Esophagus squamous epithelium (tissue), 5 donors: Measurements from ENCODE around the gene GLB1L. TPM values are rescaled to one million over a fixed set of nuclear protein-coding genes. Genes with fewer than 3 reads are reported as not detected.

Experiments used
- DNase-seq: peaks from one replicate; lab custom pipeline; 2025; lab: John Stamatoyannopoulos, UW
- H3K27ac ChIP-seq, 4 donors: fragments of 200-600 bp; sonication (generic); one replicate each; pipeline ENCODE4 v1.5.1; 2016 to 2019; ENCODE audit warnings: mild to moderate bottlenecking in 1 of 4
- H3K27me3 ChIP-seq, 4 donors: fragments of 200-600 bp; sonication (generic); 1 replicate in 3 of 4; 2 replicates in 1 of 4; pipeline versions ENCODE4 v1.5.1 to v1.6.0; 2017 to 2021; ENCODE audit warnings: antibody characterized with exemption in 1 of 4
- H3K36me3 ChIP-seq, 3 donors: fragments of 200-600 bp; sonication (generic); one replicate each; pipeline ENCODE4 v1.5.1; 2016 to 2019
- H3K4me1 ChIP-seq, 3 donors: fragments of 200-600 bp; sonication (generic); one replicate each; pipeline ENCODE4 v1.5.1; 2017 to 2019
- H3K4me3 ChIP-seq, 4 donors: fragments of 200-600 bp; sonication (generic); 1 replicate in 3 of 4; 2 replicates in 1 of 4; pipeline ENCODE4 v1.5.1; 2016 to 2019; ENCODE audit warnings: mild to moderate bottlenecking in 2 of 4, moderate library complexity in 1 of 4
- H3K9me3 ChIP-seq, 3 donors: fragments of 200-600 bp; sonication (generic); one replicate each; pipeline ENCODE4 v1.5.1; 2016 to 2019
- POLR2A ChIP-seq, 4 donors: fragments of 450-650 bp; IDR thresholded peaks; one replicate each; pipeline ENCODE4 v1.6.1; 2017; ENCODE audit warnings: antibody characterized with exemption in 4 of 4, mild to moderate bottlenecking in 4 of 4, moderate library complexity in 3 of 4
- WGBS, 2 donors: methylation state at CpG; one replicate each; pipeline ENCODE4 v1.1.5; 2018; 5-methylcytosine and 5-hydroxymethylcytosine counted together
- intact Hi-C: fragments of 100-400 bp; cut with DNase I; formaldehyde crosslinking; loops from one replicate; pipeline ENCODE4 v1.15.0; 2022
- total RNA-seq, 4 donors: library from RNA; depleted of rRNA; stranded (reverse); fragments of >200 nt; gene quantifications; one replicate each; pipeline ENCODE4 v1.1.0, GENCODE V29; 2016
- TF ChIP-seq, protein P1 (sequence below), 6 experiments: fragments of 450-650 bp in 4 of 6; fragments of 200-600 bp in 2 of 6; sonication (generic) in 2 of 6; IDR thresholded peaks; one replicate each; pipeline ENCODE4 v1.5.1; 2016 to 2019; ENCODE audit warnings: antibody characterized with exemption in 6 of 6, mild to moderate bottlenecking in 4 of 6, moderate library complexity in 4 of 6
- donor health status: DM: yes; HTN: yes; CAD: no.

GLB1L gene
- total RNA-seq, 4 donors from 2014 or later, result 1.2 to 2.3 (median 1.7) TPM

DNA sequence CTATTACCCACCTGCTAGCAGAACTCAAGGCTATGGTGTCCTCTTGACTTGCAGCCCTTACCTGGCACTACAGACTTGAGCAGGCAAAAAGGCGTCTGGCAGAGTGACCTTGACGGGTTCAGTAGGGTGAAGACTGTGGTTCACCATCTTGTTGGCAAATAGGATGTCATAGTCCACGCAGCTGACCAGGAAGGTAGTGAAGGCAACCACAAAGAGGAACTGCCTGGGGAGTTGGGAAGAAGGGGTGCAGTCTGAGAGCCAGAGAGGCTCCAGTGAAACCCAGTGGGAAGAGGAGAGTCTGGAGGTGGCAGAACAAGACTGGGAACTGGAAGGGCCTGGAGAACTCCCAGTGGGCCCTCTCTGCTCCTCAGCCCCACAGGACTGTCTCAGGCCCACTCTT lies 19.9 kb downstream of the GLB1L start:
- H3K4me3 ChIP-seq, result no peak overlapping the region
- TF ChIP-seq POLR2A (IDR thresholded peaks at IDR 0.05), result no peak
- TF ChIP-seq, protein P1, sequence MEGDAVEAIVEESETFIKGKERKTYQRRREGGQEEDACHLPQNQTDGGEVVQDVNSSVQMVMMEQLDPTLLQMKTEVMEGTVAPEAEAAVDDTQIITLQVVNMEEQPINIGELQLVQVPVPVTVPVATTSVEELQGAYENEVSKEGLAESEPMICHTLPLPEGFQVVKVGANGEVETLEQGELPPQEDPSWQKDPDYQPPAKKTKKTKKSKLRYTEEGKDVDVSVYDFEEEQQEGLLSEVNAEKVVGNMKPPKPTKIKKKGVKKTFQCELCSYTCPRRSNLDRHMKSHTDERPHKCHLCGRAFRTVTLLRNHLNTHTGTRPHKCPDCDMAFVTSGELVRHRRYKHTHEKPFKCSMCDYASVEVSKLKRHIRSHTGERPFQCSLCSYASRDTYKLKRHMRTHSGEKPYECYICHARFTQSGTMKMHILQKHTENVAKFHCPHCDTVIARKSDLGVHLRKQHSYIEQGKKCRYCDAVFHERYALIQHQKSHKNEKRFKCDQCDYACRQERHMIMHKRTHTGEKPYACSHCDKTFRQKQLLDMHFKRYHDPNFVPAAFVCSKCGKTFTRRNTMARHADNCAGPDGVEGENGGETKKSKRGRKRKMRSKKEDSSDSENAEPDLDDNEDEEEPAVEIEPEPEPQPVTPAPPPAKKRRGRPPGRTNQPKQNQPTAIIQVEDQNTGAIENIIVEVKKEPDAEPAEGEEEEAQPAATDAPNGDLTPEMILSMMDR (IDR thresholded peaks at IDR 0.05), result no peak
- intact Hi-C loops, result no loop called here
- H3K4me1 ChIP-seq, result peaks cover 12 to 28% (median 15%) of the 10 kb centered on the region in 3 donors
- no peak for DNase-seq
- peaks cover 44 to 75% (median 49%) of the 10 kb centered on the region in 3 donors for H3K36me3 ChIP-seq
- no peak overlapping the region for H3K27ac ChIP-seq
- 63 to 90% methylated on average over 2 of the region's 3 CpGs for WGBS, 2 donors
- no peaks in the 10 kb centered on the region for H3K27me3 ChIP-seq
- H3K9me3 ChIP-seq, result no peaks in the 10 kb centered on the region

- Histone ChIP-seq H3K27ac (no peak overlapping the region), H3K36me3 (peaks cover 50 to 84% (median 50%) of the 10 kb centered on the region in 3 donors), H3K27me3 (no peaks in the 10 kb centered on the region), H3K9me3 (no peaks in the 10 kb centered on the region), H3K4me3 (no peak overlapping the region), H3K4me1 (peaks cover 17 to 37% (median 20%) of the 10 kb centered on the region in 3 donors)
- TF ChIP-seq, protein P1 (IDR thresholded peaks at IDR 0.05), result no peak
- no peak for TF ChIP-seq POLR2A (IDR thresholded peaks at IDR 0.05)
- no peak for DNase-seq
- intact Hi-C loops, result no loop called here
- WGBS, 2 donors, result 90 to 92% methylated on average over 16 to 22 of the region's 31 CpGs
These were observed 21.2 kb downstream of the GLB1L start for GRCh38 chr2:219223831-219224610.

DNA sequence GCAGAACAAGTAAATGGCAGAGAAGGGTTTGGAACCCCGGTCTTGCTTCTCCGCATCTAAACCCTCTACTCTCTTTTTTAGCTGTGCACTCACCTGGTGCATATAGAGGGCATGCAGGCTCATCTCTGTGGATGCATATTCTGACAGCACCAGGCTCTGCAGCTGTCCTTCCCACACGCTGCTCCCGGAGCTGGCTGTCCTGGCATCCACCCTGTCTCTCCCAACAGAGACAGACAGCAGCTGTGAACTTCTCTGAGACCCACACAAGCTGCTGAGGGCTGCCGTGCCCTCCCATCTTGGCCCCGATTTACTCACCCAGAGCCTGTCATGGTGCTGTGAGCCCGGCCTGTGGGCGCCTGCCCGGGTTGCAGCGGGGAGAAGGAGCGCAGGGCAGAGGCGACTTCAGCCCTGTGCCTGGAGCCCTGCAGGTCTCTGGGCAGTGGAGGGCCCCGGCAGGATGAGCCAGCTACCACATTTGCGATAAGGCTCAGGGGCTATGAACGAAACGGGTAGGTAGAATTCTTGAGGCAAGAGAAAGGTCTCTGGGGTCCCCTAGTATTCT lies 23.2 kb downstream of the GLB1L start:
- DNase-seq, result no peak
- WGBS, 2 donors, result 86 to 90% methylated on average over 7 to 12 of the region's 16 CpGs
- Histone ChIP-seq H3K4me3 (no peak overlapping the region), H3K36me3 (peaks cover 50 to 76% (median 50%) of the 10 kb centered on the region in 3 donors), H3K27me3 (no peaks in the 10 kb centered on the region), H3K27ac (no peak overlapping the region), H3K9me3 (no peaks in the 10 kb centered on the region), H3K4me1 (peaks cover 14 to 37% (median 23%) of the 10 kb centered on the region in 3 donors)
- intact Hi-C loops, result no loop called here
- TF ChIP-seq, protein P1 (IDR thresholded peaks at IDR 0.05), result no peak
- TF ChIP-seq POLR2A (IDR thresholded peaks at IDR 0.05), result no peak

DNA sequence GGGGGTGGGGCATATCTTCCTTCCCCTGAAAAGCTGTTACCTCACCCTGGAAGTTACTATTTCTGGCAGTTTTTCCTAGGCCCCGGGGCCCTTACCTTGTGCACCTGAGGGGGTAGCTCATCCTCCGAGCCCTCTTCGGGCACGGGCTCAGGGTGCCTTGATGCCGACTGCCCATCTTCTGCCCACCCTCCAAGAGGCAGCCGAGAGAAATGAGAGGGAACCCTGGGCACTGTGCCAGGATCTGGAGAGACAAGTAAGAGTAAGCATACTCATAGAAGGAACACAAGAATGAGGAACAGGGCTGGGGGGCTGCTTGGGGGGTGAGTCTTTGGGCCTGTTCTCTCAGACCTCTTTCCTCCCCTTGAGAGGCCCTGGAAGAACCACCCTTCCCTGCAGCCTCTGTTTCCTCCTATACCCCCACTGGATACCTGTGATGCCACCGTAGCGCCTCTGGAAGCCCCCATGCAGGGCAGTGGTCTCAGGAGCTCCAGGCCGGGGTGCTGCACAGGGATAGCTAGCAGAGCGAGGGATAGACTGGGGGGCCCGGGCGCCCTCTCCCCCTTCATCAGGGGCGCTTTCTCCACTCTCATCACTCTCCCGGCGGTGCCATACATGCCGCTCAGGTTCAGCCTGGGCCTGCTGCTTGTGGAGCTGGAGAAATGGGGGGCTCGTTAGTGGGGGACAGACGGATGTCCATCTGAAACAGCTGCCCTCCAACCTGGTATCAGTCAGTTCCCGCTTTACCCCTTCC lies 24.4 kb downstream of the GLB1L start:
- 96 to 98% methylated on average over 5 to 10 of the region's 19 CpGs for WGBS, 2 donors
- no peaks in the 10 kb centered on the region for H3K9me3 ChIP-seq
- no peak for TF ChIP-seq POLR2A (IDR thresholded peaks at IDR 0.05)
- TF ChIP-seq, protein P1 (IDR thresholded peaks at IDR 0.05), result no peak
- DNase-seq, result no peak
- H3K36me3 ChIP-seq, result peaks cover 49 to 75% (median 52%) of the 10 kb centered on the region in 3 donors
- H3K27ac ChIP-seq, result no peak overlapping the region
- peaks cover 21 to 45% (median 29%) of the 10 kb centered on the region in 3 donors for H3K4me1 ChIP-seq
- no peak overlapping the region for H3K4me3 ChIP-seq
- no peaks in the 10 kb centered on the region for H3K27me3 ChIP-seq
- intact Hi-C loops, result no loop called here
